ENCODE data around the gene ELK4.

DNA sequence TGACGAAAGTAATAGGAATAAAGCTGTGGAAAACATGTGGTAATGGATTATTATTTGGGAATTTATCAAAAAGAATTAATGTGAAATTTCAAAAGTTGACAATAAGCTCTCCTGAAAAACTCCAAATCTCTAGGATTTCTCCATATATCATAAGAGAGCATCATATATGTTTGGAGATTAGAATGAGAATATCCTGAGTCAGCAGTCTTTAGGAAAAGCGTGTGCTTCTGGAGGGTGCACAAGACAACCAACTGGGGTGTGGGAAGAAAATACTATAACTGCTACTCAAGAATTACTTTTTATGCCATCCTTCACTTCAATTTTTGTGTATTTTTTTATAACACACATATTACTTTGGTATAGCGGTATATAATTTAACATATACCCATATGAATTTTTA is 19.7 kb downstream of the ELK4 start:
- TF ChIP-seq POLR2A (IDR thresholded peaks at IDR 0.05), result no peak
- TF ChIP-seq, protein P1, sequence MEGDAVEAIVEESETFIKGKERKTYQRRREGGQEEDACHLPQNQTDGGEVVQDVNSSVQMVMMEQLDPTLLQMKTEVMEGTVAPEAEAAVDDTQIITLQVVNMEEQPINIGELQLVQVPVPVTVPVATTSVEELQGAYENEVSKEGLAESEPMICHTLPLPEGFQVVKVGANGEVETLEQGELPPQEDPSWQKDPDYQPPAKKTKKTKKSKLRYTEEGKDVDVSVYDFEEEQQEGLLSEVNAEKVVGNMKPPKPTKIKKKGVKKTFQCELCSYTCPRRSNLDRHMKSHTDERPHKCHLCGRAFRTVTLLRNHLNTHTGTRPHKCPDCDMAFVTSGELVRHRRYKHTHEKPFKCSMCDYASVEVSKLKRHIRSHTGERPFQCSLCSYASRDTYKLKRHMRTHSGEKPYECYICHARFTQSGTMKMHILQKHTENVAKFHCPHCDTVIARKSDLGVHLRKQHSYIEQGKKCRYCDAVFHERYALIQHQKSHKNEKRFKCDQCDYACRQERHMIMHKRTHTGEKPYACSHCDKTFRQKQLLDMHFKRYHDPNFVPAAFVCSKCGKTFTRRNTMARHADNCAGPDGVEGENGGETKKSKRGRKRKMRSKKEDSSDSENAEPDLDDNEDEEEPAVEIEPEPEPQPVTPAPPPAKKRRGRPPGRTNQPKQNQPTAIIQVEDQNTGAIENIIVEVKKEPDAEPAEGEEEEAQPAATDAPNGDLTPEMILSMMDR (IDR thresholded peaks at IDR 0.05), result no peak

Measured in esophagus squamous epithelium (tissue), 4 donors.